SK-N-SH (cell line): ENCODE data around the gene TAS2R13. TPM values are rescaled to one million over a fixed set of nuclear protein-coding genes. Genes with fewer than 3 reads are reported as not detected.

ENCODE experiments used
- CTCF ChIA-PET: fragments of 300-600, 350-600 bp; formaldehyde crosslinking; extraction: SDS; loops from one replicate; lab custom pipeline; 2021; lab: Yijun Ruan, JAX
- POLR2A ChIA-PET: fragments of 350-600 bp; sonication (Branson Sonifier 250); formaldehyde crosslinking; extraction: SDS; loops from one replicate; lab custom pipeline; 2020; ENCODE audit warnings: antibody characterized with exemption, inconsistent platforms; lab: Yijun Ruan, JAX
- DNase-seq: peaks from one replicate; pipeline ENCODE4 v3.0.0; 2012
- H2AFZ ChIP-seq: fragments of 200-600 bp; sonication (generic); 2 replicates; pipeline ENCODE4 v1.8.1; 2016; ENCODE audit warnings: antibody characterized with exemption, mild to moderate bottlenecking, low read depth
- H3F3A ChIP-seq: fragments of 200-600 bp; sonication (generic); replicated peaks from 2 replicates; pipeline ENCODE3; 2016; ENCODE audit warnings: antibody characterized with exemption, mild to moderate bottlenecking; ENCODE audit not compliant: insufficient read depth
- H3K27ac ChIP-seq, 2 experiments: fragments of 200-500 bp in 1 of 2; fragments of 200-600 bp in 1 of 2; sonication (Bioruptor generic) in 1 of 2; sonication (generic), shearing (Covaris generic) in 1 of 2; 2 replicates each; pipeline versions ENCODE4 v1.5.1 to v1.6.1; 2014 to 2016; ENCODE audit warnings: low read depth in 2 of 2, inconsistent platforms in 1 of 2, low read length in 1 of 2, mild to moderate bottlenecking in 1 of 2, mixed read lengths in 1 of 2
- H3K27me3 ChIP-seq: fragments of 200-600 bp; sonication (generic), shearing (Covaris generic); 2 replicates; pipeline ENCODE4 v1.6.1; 2016; ENCODE audit warnings: mixed run types; ENCODE audit not compliant: insufficient read depth
- H3K36me3 ChIP-seq, 2 experiments: fragments of 200-500 bp in 1 of 2; fragments of 200-600 bp in 1 of 2; sonication (Bioruptor generic) in 1 of 2; sonication (generic) in 1 of 2; replicated peaks in 1 of 2; 2 replicates each; pipeline versions ENCODE3 to v1.5.1; 2014 to 2016; ENCODE audit warnings: low read length in 1 of 2, mild to moderate bottlenecking in 1 of 2; ENCODE audit not compliant: insufficient read depth in 2 of 2, control insufficient read depth in 1 of 2
- H3K4me1 ChIP-seq, 2 experiments: fragments of 200-500 bp in 1 of 2; fragments of 200-600 bp in 1 of 2; sonication (Bioruptor generic) in 1 of 2; sonication (generic), shearing (Covaris generic) in 1 of 2; 2 replicates each; pipeline versions ENCODE4 v1.5.1 to v1.6.1; 2014 to 2016; ENCODE audit warnings: low read depth in 1 of 2, low read length in 1 of 2, mixed run types in 1 of 2; ENCODE audit not compliant: insufficient read depth in 2 of 2, control insufficient read depth in 1 of 2
- H3K4me2 ChIP-seq: fragments of 200-600 bp; sonication (generic), shearing (Covaris generic); 2 replicates; pipeline ENCODE4 v1.6.1; 2017; ENCODE audit warnings: mixed run types
- H3K4me3 ChIP-seq, 2 experiments: fragments of 200-500 bp in 1 of 2; fragments of 200-600 bp in 1 of 2; sonication (Bioruptor generic) in 1 of 2; sonication (generic), shearing (Covaris generic) in 1 of 2; 2 replicates each; pipeline versions ENCODE4 v1.5.1 to v1.8.1; 2014 to 2016; ENCODE audit warnings: low read depth in 2 of 2, inconsistent platforms in 1 of 2, low read length in 1 of 2, mild to moderate bottlenecking in 1 of 2, mixed read lengths in 1 of 2, moderate library complexity in 1 of 2
- H3K79me2 ChIP-seq: fragments of 200-600 bp; sonication (generic); 2 replicates; pipeline ENCODE4 v1.8.1; 2017; ENCODE audit warnings: mild to moderate bottlenecking; ENCODE audit not compliant: insufficient read depth
- H3K9ac ChIP-seq: fragments of 200-600 bp; sonication (generic); 2 replicates; pipeline ENCODE4 v1.6.1; 2017; ENCODE audit warnings: mixed run types
- H3K9me2 ChIP-seq: fragments of 200-600 bp; sonication (generic); 2 replicates; pipeline ENCODE4 v1.6.1; 2017; ENCODE audit warnings: mixed run types
- H3K9me3 ChIP-seq: fragments of 200-600 bp; sonication (generic); 2 replicates; pipeline ENCODE4 v1.6.1; 2017; ENCODE audit warnings: mixed run types, mild to moderate bottlenecking, moderate library complexity
- H4K20me1 ChIP-seq: fragments of 200-600 bp; sonication (generic); 2 replicates; pipeline ENCODE4 v1.6.1; 2017; ENCODE audit warnings: mild to moderate bottlenecking, mixed run types; ENCODE audit not compliant: insufficient read depth
- CHD2 ChIP-seq: fragments of 150-350 bp; IDR thresholded peaks from 2 replicates; pipeline ENCODE4 v1.6.1; 2018; ENCODE audit warnings: low read length; ENCODE audit not compliant: partially characterized antibody
- EZH2phosphoT487 ChIP-seq: fragments of 200-600 bp; sonication (generic); IDR thresholded peaks from 2 replicates; pipeline ENCODE4 v1.6.1; 2017; ENCODE audit warnings: low read depth, mixed run types, mild to moderate bottlenecking, antibody characterized with exemption, moderate library complexity, borderline replicate concordance
- FOSL2 ChIP-seq: IDR thresholded peaks from 2 replicates; pipeline ENCODE4 v1.4.0; 2012; ENCODE audit warnings: low read depth, mild to moderate bottlenecking, moderate library complexity, borderline replicate concordance
- JUND ChIP-seq: IDR thresholded peaks from 2 replicates; pipeline ENCODE4 v1.4.0; 2012
- PBX3 ChIP-seq: IDR thresholded peaks from 2 replicates; pipeline ENCODE4; 2012
- RAD21 ChIP-seq: IDR thresholded peaks from 2 replicates; pipeline ENCODE4 v1.6.1; 2012; ENCODE audit warnings: mild to moderate bottlenecking, low read length
- REST ChIP-seq: IDR thresholded peaks from 2 replicates; pipeline ENCODE4 v1.6.1; 2012; ENCODE audit warnings: mild to moderate bottlenecking, low read depth, low read length, moderate library complexity
- TCF12 ChIP-seq: IDR thresholded peaks from 2 replicates; pipeline ENCODE4 v1.4.0; 2012
- WGBS: methylation state at CpG from one replicate; pipeline ENCODE4 v1.1.6; 2017; ENCODE audit warnings: low lambda C conversion rate; 5-methylcytosine and 5-hydroxymethylcytosine counted together
- polyA plus RNA-seq, 3 experiments: library from polyadenylated mRNA; depleted of rRNA; stranded (reverse); fragments of >200 nt; gene quantifications; 2 replicates each; pipeline ENCODE4 v1.2.3, GENCODE V29; 2012

The TAS2R13 gene
- polyA plus RNA-seq, 1 of the 3 experiments (the other 2 are of a cell fraction), result not detected

GRCh38 chr12:10891937-10892336 is 17.4 kb downstream of the TAS2R13 start:
- no peak for DNase-seq
- no peak overlapping the region for H3K9ac ChIP-seq
- CTCF ChIA-PET, result no interaction called here
- no peak overlapping the region for H3K27ac ChIP-seq
- no peaks in the 10 kb centered on the region for H3K36me3 ChIP-seq
- H3K9me2 ChIP-seq, result no peaks in the 10 kb centered on the region
- H4K20me1 ChIP-seq, result no peaks in the 10 kb centered on the region
- no peak for TF ChIP-seq JUND
- no peak for TF ChIP-seq EZH2phosphoT487
- TF ChIP-seq PBX3, result no peak
- TF ChIP-seq RAD21, result no peak
- no peak for TF ChIP-seq TCF12
- TF ChIP-seq REST, result no peak
- TF ChIP-seq FOSL2, result no peak
- TF ChIP-seq CHD2, result no peak
- no peaks in the 10 kb centered on the region for H3K27me3 ChIP-seq
- WGBS, result 89% methylated on average over 2 of the region's 2 CpGs
- no peaks in the 10 kb centered on the region for H3K79me2 ChIP-seq
- no peaks in the 10 kb centered on the region for H3K9me3 ChIP-seq
- POLR2A ChIA-PET, result no interaction called here
- no peak overlapping the region for H3K4me3 ChIP-seq
- H2AFZ ChIP-seq, result no peak overlapping the region
- H3K4me2 ChIP-seq, result no peak overlapping the region
- no peaks in the 10 kb centered on the region for H3K4me1 ChIP-seq
- H3F3A ChIP-seq, result no peaks in the 10 kb centered on the region

- no peaks in the 10 kb centered on the region for H3K36me3 ChIP-seq
- H4K20me1 ChIP-seq, result no peaks in the 10 kb centered on the region
- no peak overlapping the region for H3K4me3 ChIP-seq
- CTCF ChIA-PET, result no interaction called here
- no peak overlapping the region for H3K27ac ChIP-seq
- no peaks in the 10 kb centered on the region for H3K9me3 ChIP-seq
- DNase-seq, result no peak
- no peaks in the 10 kb centered on the region for H3K27me3 ChIP-seq
- POLR2A ChIA-PET, result no interaction called here
- no peak overlapping the region for H2AFZ ChIP-seq
- TF ChIP-seq JUND, result no peak
- H3K9me2 ChIP-seq, result no peaks in the 10 kb centered on the region
- no peak overlapping the region for H3K9ac ChIP-seq
- H3F3A ChIP-seq, result no peaks in the 10 kb centered on the region
- H3K79me2 ChIP-seq, result no peaks in the 10 kb centered on the region
- H3K4me2 ChIP-seq, result no peak overlapping the region
- no peaks in the 10 kb centered on the region for H3K4me1 ChIP-seq
Measured at GRCh38 chr12:10889226-10889625, 20.1 kb downstream of the TAS2R13 start.
